Measurements from ENCODE around the gene SERGEF.

DNA sequence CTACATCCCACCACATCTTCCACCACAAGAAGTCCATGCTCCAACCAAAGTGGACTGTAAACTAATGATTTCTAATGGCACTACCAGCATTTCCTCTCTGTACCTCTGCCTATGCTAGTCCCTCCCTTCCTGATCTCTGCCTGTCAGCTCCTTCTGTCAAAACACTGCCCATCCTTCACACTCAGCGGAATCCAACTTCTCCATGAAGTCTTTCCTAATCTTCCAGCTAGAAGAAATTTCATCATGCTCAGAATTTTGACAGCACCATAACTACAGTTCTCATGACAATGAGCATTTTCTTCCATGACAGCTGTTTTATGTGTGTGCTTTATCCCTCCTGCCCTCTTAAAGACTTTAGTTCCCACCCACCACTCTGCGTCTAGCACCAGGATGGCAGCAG lies 111.4 kb downstream of the SERGEF start:
- TF ChIP-seq, protein P1, sequence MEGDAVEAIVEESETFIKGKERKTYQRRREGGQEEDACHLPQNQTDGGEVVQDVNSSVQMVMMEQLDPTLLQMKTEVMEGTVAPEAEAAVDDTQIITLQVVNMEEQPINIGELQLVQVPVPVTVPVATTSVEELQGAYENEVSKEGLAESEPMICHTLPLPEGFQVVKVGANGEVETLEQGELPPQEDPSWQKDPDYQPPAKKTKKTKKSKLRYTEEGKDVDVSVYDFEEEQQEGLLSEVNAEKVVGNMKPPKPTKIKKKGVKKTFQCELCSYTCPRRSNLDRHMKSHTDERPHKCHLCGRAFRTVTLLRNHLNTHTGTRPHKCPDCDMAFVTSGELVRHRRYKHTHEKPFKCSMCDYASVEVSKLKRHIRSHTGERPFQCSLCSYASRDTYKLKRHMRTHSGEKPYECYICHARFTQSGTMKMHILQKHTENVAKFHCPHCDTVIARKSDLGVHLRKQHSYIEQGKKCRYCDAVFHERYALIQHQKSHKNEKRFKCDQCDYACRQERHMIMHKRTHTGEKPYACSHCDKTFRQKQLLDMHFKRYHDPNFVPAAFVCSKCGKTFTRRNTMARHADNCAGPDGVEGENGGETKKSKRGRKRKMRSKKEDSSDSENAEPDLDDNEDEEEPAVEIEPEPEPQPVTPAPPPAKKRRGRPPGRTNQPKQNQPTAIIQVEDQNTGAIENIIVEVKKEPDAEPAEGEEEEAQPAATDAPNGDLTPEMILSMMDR (conservative IDR thresholded peaks at IDR 0.05 in 1 of 2, IDR thresholded peaks at IDR 0.05 in 1 of 2; ENCODE audit: extremely low read depth in 1 of 2, insufficient read depth in 1 of 2, low read depth in 1 of 2, low read length in 2 of 2) = no peak
- TF ChIP-seq EZH2 (IDR thresholded peaks at IDR 0.05; ENCODE audit: borderline replicate concordance, low read length) = no peak

All from mammary epithelial cell (primary cell).